Thoracic aorta (tissue), 2 donors: Measurements from ENCODE around the gene LRRC32. TPM values are rescaled to one million over a fixed set of nuclear protein-coding genes. Genes with fewer than 3 reads are reported as not detected.

Experiments
- ATAC-seq: fragments of 150-250 bp; one replicate; pipeline ENCODE4 v1.8.0; 2017; ENCODE audit warnings: low read depth; ENCODE audit not compliant: insufficient number of reproducible peaks, low FRiP score
- DNase-seq: peaks from one replicate; pipeline ENCODE4 v3.0.0-alpha.2; 2020; ENCODE audit warnings: low spot score
- H3K27ac ChIP-seq, 2 donors: fragments of 200-600 bp; sonication (generic); 1 replicate in 1 of 2; 2 replicates in 1 of 2; pipeline ENCODE4 v1.5.1; 2016; ENCODE audit warnings: mild to moderate bottlenecking in 2 of 2, moderate library complexity in 2 of 2
- H3K27me3 ChIP-seq: fragments of 200-600 bp; sonication (generic); replicated peaks from 2 replicates; pipeline ENCODE4 v1.6.0; 2016; ENCODE audit warnings: mild to moderate bottlenecking; ENCODE audit not compliant: insufficient read depth
- H3K36me3 ChIP-seq: fragments of 200-600 bp; sonication (generic); one replicate; pipeline ENCODE4 v1.5.1; 2016
- H3K4me1 ChIP-seq, 2 donors: fragments of 200-600 bp; sonication (generic); 1 replicate in 1 of 2; 2 replicates in 1 of 2; pipeline versions ENCODE4 v1.5.1 to v1.6.0; 2016; ENCODE audit warnings: low read depth in 2 of 2, mild to moderate bottlenecking in 1 of 2; ENCODE audit not compliant: control insufficient read depth in 1 of 2
- H3K4me3 ChIP-seq: fragments of 200-600 bp; sonication (generic); 2 replicates; pipeline ENCODE4 v1.5.1; 2016; ENCODE audit warnings: mild to moderate bottlenecking
- H3K9me3 ChIP-seq: fragments of 200-600 bp; sonication (generic); 2 replicates; pipeline ENCODE4 v1.5.1; 2016
- CTCF ChIP-seq: fragments of 200-600 bp; sonication (generic); IDR thresholded peaks from one replicate; pipeline ENCODE4 v1.5.1; 2019; ENCODE audit warnings: antibody characterized with exemption
- total RNA-seq, 2 donors: library from RNA; depleted of rRNA; stranded (reverse); fragments of >200 nt; gene quantifications; one replicate each; pipeline versions ENCODE4 v1.1.0 to v1.2.3, GENCODE V29; 2016

Gene LRRC32
- total RNA-seq, 2 donors from 2014 or later, result 133 to 214 TPM

- no peak for ATAC-seq
- Histone ChIP-seq H3K27me3 (no peaks in the 10 kb centered on the region), H3K4me1 (peaks cover 3 to 6% of the 10 kb centered on the region in 2 donors), H3K36me3 (no peaks in the 10 kb centered on the region), H3K9me3 (no peaks in the 10 kb centered on the region), H3K4me3 (no peak overlapping the region), H3K27ac (no peak overlapping the region)
- no peak for DNase-seq
- no peak for TF ChIP-seq CTCF
These were observed 14.0 kb upstream of the LRRC32 start for GRCh38 chr11:76684516-76684915.

- no peaks in the 10 kb centered on the region for H3K9me3 ChIP-seq
- no peak overlapping the region for H3K27ac ChIP-seq
- ATAC-seq (no peak), DNase-seq (no peak)
- no peaks in the 10 kb centered on the region for H3K36me3 ChIP-seq
- no peak overlapping the region for H3K4me3 ChIP-seq
- H3K4me1 ChIP-seq, result peaks cover 3 to 6% of the 10 kb centered on the region in 2 donors
- no peak for TF ChIP-seq CTCF
- no peaks in the 10 kb centered on the region for H3K27me3 ChIP-seq
These were observed 12.9 kb upstream of the LRRC32 start for GRCh38 chr11:76683161-76684095.

- no peak for DNase-seq
- no peak for TF ChIP-seq CTCF
These were observed 12.1 kb upstream of the LRRC32 start for GRCh38 chr11:76682684-76683083.

GRCh38 chr11:76682106-76682505, 11.6 kb upstream of the LRRC32 start:
- no peaks in the 10 kb centered on the region for H3K9me3 ChIP-seq
- no peak for TF ChIP-seq CTCF
- H3K27ac ChIP-seq, result no peak overlapping the region
- H3K4me1 ChIP-seq, result peaks cover 3 to 6% of the 10 kb centered on the region in 2 donors
- no peak for DNase-seq
- H3K4me3 ChIP-seq, result no peak overlapping the region
- no peak for ATAC-seq
- H3K27me3 ChIP-seq, result no peaks in the 10 kb centered on the region
- H3K36me3 ChIP-seq, result no peaks in the 10 kb centered on the region

More at GRCh38 chr11:76682684-76683083, 12.1 kb upstream of the LRRC32 start:
- Histone ChIP-seq H3K9me3 (no peaks in the 10 kb centered on the region), H3K27me3 (no peaks in the 10 kb centered on the region), H3K36me3 (no peaks in the 10 kb centered on the region), H3K4me3 (no peak overlapping the region), H3K27ac (no peak overlapping the region), H3K4me1 (peaks cover 3 to 6% of the 10 kb centered on the region in 2 donors)
- ATAC-seq, result no peak

GRCh38 chr11:76680518-76681425, 10.2 kb upstream of the LRRC32 start:
- H3K27me3 ChIP-seq, result no peaks in the 10 kb centered on the region
- no peak overlapping the region for H3K27ac ChIP-seq
- no peaks in the 10 kb centered on the region for H3K36me3 ChIP-seq
- no peak for ATAC-seq
- H3K4me1 ChIP-seq, result peaks cover 3 to 6% of the 10 kb centered on the region in 2 donors
- no peaks in the 10 kb centered on the region for H3K9me3 ChIP-seq
- peak overlapping the region; percentile 41 for H3K4me3 ChIP-seq
- TF ChIP-seq CTCF, result peak; percentile 93
- DNase-seq, result no peak
